Thyroid gland (tissue), 4 donors: ENCODE measurements around the gene ABCF2.

Source experiments
- POLR2A ChIP-seq, 2 donors: fragments of 450-650 bp; IDR thresholded peaks; one replicate each; pipeline ENCODE4 v1.6.1; 2017; ENCODE audit warnings: antibody characterized with exemption in 2 of 2, mild to moderate bottlenecking in 2 of 2, moderate library complexity in 1 of 2
- TF ChIP-seq, protein P1 (sequence below), 6 experiments: fragments of 200-600 bp in 3 of 6; fragments of 450-650 bp in 3 of 6; sonication (generic) in 3 of 6; IDR thresholded peaks; one replicate each; pipeline ENCODE4 v1.5.1; 2016 to 2019; ENCODE audit warnings: antibody characterized with exemption in 6 of 6, mild to moderate bottlenecking in 2 of 6, inconsistent platforms in 1 of 6, moderate library complexity in 1 of 6

DNA sequence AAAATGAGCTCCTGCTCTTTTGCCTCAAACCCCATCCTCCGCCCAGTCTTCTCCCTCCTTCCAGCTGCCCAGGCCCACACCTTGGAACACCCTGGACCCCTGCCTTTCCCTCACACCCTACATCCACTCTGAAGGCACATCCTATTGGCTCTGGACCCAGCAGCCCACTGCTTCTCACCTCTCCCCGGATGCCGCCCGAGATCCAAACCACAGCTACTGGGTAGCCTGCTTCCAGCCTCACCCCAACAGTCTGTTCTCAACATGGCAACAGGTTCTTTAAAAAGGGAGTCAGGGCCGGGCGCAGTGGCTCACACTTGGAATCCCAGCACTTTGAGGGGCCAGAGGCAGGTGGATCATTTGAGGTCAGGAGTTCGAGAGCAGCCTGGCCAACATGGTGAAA, 31.0 kb upstream of the ABCF2 start:
- TF ChIP-seq, protein P1, sequence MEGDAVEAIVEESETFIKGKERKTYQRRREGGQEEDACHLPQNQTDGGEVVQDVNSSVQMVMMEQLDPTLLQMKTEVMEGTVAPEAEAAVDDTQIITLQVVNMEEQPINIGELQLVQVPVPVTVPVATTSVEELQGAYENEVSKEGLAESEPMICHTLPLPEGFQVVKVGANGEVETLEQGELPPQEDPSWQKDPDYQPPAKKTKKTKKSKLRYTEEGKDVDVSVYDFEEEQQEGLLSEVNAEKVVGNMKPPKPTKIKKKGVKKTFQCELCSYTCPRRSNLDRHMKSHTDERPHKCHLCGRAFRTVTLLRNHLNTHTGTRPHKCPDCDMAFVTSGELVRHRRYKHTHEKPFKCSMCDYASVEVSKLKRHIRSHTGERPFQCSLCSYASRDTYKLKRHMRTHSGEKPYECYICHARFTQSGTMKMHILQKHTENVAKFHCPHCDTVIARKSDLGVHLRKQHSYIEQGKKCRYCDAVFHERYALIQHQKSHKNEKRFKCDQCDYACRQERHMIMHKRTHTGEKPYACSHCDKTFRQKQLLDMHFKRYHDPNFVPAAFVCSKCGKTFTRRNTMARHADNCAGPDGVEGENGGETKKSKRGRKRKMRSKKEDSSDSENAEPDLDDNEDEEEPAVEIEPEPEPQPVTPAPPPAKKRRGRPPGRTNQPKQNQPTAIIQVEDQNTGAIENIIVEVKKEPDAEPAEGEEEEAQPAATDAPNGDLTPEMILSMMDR (IDR thresholded peaks at IDR 0.05), result no peak
- no peak for TF ChIP-seq POLR2A (IDR thresholded peaks at IDR 0.05)
